Loucy (cell line): ENCODE results near the gene CLDN15.

Experiments
- EZH2phosphoT487 ChIP-seq: fragments of 200-600 bp; IDR thresholded peaks from 2 replicates; pipeline ENCODE4 v1.6.1; 2018; ENCODE audit warnings: antibody characterized with exemption, mild to moderate bottlenecking, moderate library complexity, borderline replicate concordance
- TF ChIP-seq, protein P1 (sequence below): fragments of 200-600 bp; sonication (generic); conservative IDR thresholded peaks from 2 replicates; pipeline ENCODE4 v1.5.1; 2014; ENCODE audit warnings: mild to moderate bottlenecking, antibody characterized with exemption, low read length

DNA sequence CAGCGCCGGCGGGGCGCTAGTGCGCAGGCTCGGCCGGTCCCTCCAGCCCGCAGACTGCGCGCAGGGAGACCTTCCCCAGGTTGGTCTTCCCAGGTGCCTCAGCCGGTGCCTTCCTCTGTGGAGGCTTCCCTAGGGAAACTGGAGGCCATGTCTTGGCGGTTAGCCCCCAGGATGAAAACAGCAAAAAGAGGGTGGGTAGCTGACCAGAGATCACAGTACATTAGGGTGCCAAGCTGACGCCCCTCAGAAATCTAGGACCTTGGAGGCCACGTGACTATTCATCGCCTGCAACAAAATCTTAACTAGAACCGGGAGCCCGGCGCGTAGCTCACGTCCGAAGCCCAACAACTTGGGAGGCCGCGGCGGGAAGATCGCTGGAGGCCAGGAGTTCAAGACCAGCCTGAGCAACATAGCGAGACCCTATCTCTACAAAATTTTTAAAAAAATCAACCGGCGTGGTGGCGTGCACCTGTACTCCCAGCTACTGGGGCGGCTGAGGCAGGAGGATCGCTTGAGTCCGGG is 7.6 kb upstream of the CLDN15 start:
- TF ChIP-seq, protein P1, sequence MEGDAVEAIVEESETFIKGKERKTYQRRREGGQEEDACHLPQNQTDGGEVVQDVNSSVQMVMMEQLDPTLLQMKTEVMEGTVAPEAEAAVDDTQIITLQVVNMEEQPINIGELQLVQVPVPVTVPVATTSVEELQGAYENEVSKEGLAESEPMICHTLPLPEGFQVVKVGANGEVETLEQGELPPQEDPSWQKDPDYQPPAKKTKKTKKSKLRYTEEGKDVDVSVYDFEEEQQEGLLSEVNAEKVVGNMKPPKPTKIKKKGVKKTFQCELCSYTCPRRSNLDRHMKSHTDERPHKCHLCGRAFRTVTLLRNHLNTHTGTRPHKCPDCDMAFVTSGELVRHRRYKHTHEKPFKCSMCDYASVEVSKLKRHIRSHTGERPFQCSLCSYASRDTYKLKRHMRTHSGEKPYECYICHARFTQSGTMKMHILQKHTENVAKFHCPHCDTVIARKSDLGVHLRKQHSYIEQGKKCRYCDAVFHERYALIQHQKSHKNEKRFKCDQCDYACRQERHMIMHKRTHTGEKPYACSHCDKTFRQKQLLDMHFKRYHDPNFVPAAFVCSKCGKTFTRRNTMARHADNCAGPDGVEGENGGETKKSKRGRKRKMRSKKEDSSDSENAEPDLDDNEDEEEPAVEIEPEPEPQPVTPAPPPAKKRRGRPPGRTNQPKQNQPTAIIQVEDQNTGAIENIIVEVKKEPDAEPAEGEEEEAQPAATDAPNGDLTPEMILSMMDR = no peak
- no peak for TF ChIP-seq EZH2phosphoT487
